K562 (cell line): ENCODE data around the gene OR2S2. TPM values are rescaled to one million over a fixed set of nuclear protein-coding genes. Genes with fewer than 3 reads are reported as not detected.

Source experiments
- ARNT ChIP-seq, 2 experiments: fragments of 450-650 bp; IDR thresholded peaks; 2 replicates each; pipeline ENCODE4 v1.6.1; 2016; ENCODE audit warnings: mild to moderate bottlenecking in 1 of 2
- CTBP1 ChIP-seq: fragments of 450-650 bp; IDR thresholded peaks from 2 replicates; pipeline ENCODE4 v1.6.1; 2016; ENCODE audit warnings: borderline replicate concordance
- DPF2 ChIP-seq: fragments of 450-650 bp; IDR thresholded peaks from 2 replicates; pipeline ENCODE4 v1.6.1; 2016
- GTF2E2 ChIP-seq: fragments of 200-800 bp; sonication (Bioruptor generic); IDR thresholded peaks from 2 replicates; pipeline ENCODE4 v1.6.1; 2016; ENCODE audit warnings: missing genetic modification characterization, missing compliant biosample characterization
- HDAC2 ChIP-seq: fragments of 450-650 bp; IDR thresholded peaks from 2 replicates; pipeline ENCODE4 v1.6.1; 2016; ENCODE audit warnings: mild to moderate bottlenecking
- HLTF ChIP-seq: fragments of 450-650 bp; IDR thresholded peaks from 2 replicates; pipeline ENCODE4 v1.6.1; 2016
- JUND ChIP-seq, 2 experiments: IDR thresholded peaks; 2 replicates in 1 of 2; 3 replicates in 1 of 2; pipeline ENCODE4 v1.6.1; 2011; ENCODE audit warnings: borderline replicate concordance in 2 of 2, low read depth in 2 of 2, low read length in 2 of 2, improper control_type of control experiment in 1 of 2, missing biosample characterization in 1 of 2, missing genetic modification characterization in 1 of 2, missing genetic modification reagents in 1 of 2
- KDM1A ChIP-seq, 2 experiments: fragments of 450-650 bp; IDR thresholded peaks; 2 replicates each; pipeline ENCODE4 v1.6.1; 2016; ENCODE audit warnings: mild to moderate bottlenecking in 2 of 2
- KDM4B ChIP-seq, 2 experiments: fragments of 450-650 bp in 1 of 2; sonication (generic) in 1 of 2; IDR thresholded peaks; 2 replicates each; pipeline ENCODE4 v1.6.1; 2016 to 2017; ENCODE audit warnings: borderline replicate concordance in 2 of 2, antibody characterized with exemption in 1 of 2, low read depth in 1 of 2, mild to moderate bottlenecking in 1 of 2
- NFIC ChIP-seq: fragments of 450-650 bp; IDR thresholded peaks from 2 replicates; pipeline ENCODE4 v1.6.1; 2017; ENCODE audit warnings: mild to moderate bottlenecking, inconsistent platforms
- NR4A1 ChIP-seq, 2 experiments: fragments of 250-450 bp in 1 of 2; fragments of 450-650 bp in 1 of 2; sonication (Bioruptor Pico) in 1 of 2; IDR thresholded peaks; 2 replicates each; pipeline versions ENCODE4 v1.4.0 to v1.6.1; 2016 to 2020; ENCODE audit warnings: mild to moderate bottlenecking in 2 of 2, missing compliant biosample characterization in 1 of 2, missing genetic modification characterization in 1 of 2, moderate library complexity in 1 of 2
- TAL1 ChIP-seq: fragments of 450-650 bp; IDR thresholded peaks from 2 replicates; pipeline ENCODE4 v1.6.1; 2016; ENCODE audit warnings: mild to moderate bottlenecking
- TARDBP ChIP-seq: fragments of 450-650 bp; IDR thresholded peaks from 2 replicates; pipeline ENCODE4 v1.6.1; 2016
- TGIF2 ChIP-seq: sonication (generic); formaldehyde crosslinking; IDR thresholded peaks from 2 replicates; pipeline ENCODE4 v1.8.1; 2022; ENCODE audit warnings: mild to moderate bottlenecking, missing genetic modification reagents, moderate library complexity
- ZFPM2 ChIP-seq: fragments of 250-450 bp; sonication (Bioruptor Pico); IDR thresholded peaks from 2 replicates; pipeline ENCODE4 v1.5.1; 2022; ENCODE audit warnings: mild to moderate bottlenecking
- ZNF316 ChIP-seq: fragments of 450-650 bp; IDR thresholded peaks from 2 replicates; pipeline ENCODE4 v1.6.1; 2016
- ZNF77 ChIP-seq: fragments of 250-450 bp; sonication (Bioruptor Pico); IDR thresholded peaks from 2 replicates; pipeline ENCODE4 v1.5.0; 2020
- ZSCAN32 ChIP-seq: fragments of 450-650 bp; formaldehyde crosslinking; IDR thresholded peaks from 2 replicates; pipeline ENCODE4 v1.4.0; 2020; ENCODE audit warnings: mild to moderate bottlenecking, moderate library complexity
- polyA plus RNA-seq, 8 experiments: library from polyadenylated mRNA; depleted of rRNA in 4 of 8; stranded (reverse) in 5 of 8; unstranded in 3 of 8; fragments of >200 nt; fragmentation: Nextera tagmentation in 2 of 8; fragmentation: Illumina TruSeq in 1 of 8; extraction: Ambion mirVana in 2 of 8; extraction: Trizol in 1 of 8; gene quantifications; 2 replicates each; pipeline versions ENCODE4 v1.2.1 to v1.2.3, GENCODE V29; 2011 to 2014; ENCODE audit warnings: inconsistent platforms in 1 of 8, missing spikeins in 1 of 8
- total RNA-seq, 7 experiments: library from RNA; depleted of rRNA in 6 of 7; stranded (reverse); fragments of >200 nt in 6 of 7; fragmentation: Illumina TruSeq in 2 of 7; extraction: Trizol in 2 of 7; gene quantifications; 2 replicates each; pipeline versions ENCODE4 v1.2.1 to v1.2.3, GENCODE V29; 2011 to 2021; ENCODE audit warnings: low replicate concordance in 1 of 7
- TF ChIP-seq, protein P1 (sequence below): fragments of 250-450 bp; sonication (Bioruptor Pico); IDR thresholded peaks from 2 replicates; pipeline ENCODE4 v1.4.0; 2020; ENCODE audit warnings: mild to moderate bottlenecking, moderate library complexity, borderline replicate concordance
- TF ChIP-seq, protein P2 (sequence below): fragments of 250-450 bp; sonication (Bioruptor Pico); IDR thresholded peaks from 2 replicates; pipeline ENCODE4 v1.4.0; 2020; ENCODE audit warnings: mild to moderate bottlenecking, moderate library complexity
- TF ChIP-seq, protein P3 (sequence below), 2 experiments: fragments of 450-650 bp in 1 of 2; IDR thresholded peaks; 2 replicates each; pipeline ENCODE4 v1.6.1; 2011 to 2017; ENCODE audit warnings: low read depth in 2 of 2, antibody characterized with exemption in 1 of 2, borderline replicate concordance in 1 of 2, low read length in 1 of 2, mild to moderate bottlenecking in 1 of 2, mixed read lengths in 1 of 2; ENCODE audit not compliant: control insufficient read depth in 1 of 2

OR2S2 gene
- total and polyA plus RNA-seq, 9 of the 15 experiments (the other 6 are each of a cell fraction or from before 2014, with no cell fraction given), result not detected

DNA sequence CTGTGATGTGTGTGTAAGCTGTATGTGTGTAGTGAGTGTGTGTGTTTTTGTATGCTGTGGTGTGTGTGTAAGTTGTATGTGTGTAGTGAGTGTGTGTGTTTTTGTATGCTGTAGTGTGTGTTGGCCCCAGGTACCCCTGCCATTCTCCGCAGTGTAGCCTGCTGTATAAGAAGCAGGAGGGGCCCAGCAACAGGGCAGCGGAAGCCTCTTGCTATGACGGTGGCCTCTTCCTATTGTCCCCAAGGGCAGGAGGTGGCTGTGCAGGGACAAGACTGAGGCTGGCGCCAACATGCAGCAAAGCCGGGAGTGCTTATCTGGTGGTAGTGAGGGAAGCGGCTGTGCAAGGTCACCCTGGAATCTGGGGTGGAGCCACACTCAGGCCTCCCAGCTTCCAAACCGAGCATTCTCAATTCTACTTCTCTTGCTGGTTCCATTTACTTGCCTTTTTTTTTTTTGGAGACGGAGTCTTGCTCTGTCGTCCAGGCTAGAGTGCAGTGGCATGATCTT is 43.6 kb downstream of the OR2S2 start (continued):
- TF ChIP-seq TAL1 (0 out of 2 replicates have a peak, but pooled peaks have one; percentile 24), GTF2E2 (tag) (no peak), KDM4B (IDR thresholded peaks at IDR 0.05; ENCODE audit: borderline replicate concordance in 2 of 2, low read depth in 1 of 2) (no peak), ARNT (IDR thresholded peaks at IDR 0.05) (no peak), TARDBP (no peak), TGIF2 (CRISPR knock-in tag) (no peak), JUND (IDR thresholded peaks at IDR 0.05; ENCODE audit: borderline replicate concordance, low read depth, low read length) (peak; percentile 54; the same call in 1 of the 2 replicates), JUND (tag; IDR thresholded peaks at IDR 0.05; ENCODE audit: borderline replicate concordance, low read depth, low read length) (peak; percentile 67; the same call in 2 of the 3 replicates), DPF2 (peak; percentile 70), ZFPM2 (CRISPR knock-in tag) (no peak), KDM1A (IDR thresholded peaks at IDR 0.05) (no peak), NR4A1 (CRISPR knock-in tag; IDR thresholded peaks at IDR 0.05) (no peak), NR4A1 (tag; IDR thresholded peaks at IDR 0.05) (no peak; the same call in 1 of the 2 replicates), ZSCAN32 (CRISPR knock-in tag) (no peak), ZNF316 (no peak), ZNF77 (CRISPR knock-in tag) (no peak), NFIC (0 out of 2 replicates have a peak, but pooled peaks have one; percentile 12), CTBP1 (peak; percentile 87), HDAC2 (no peak), HLTF (no peak)
- TF ChIP-seq, protein P1, sequence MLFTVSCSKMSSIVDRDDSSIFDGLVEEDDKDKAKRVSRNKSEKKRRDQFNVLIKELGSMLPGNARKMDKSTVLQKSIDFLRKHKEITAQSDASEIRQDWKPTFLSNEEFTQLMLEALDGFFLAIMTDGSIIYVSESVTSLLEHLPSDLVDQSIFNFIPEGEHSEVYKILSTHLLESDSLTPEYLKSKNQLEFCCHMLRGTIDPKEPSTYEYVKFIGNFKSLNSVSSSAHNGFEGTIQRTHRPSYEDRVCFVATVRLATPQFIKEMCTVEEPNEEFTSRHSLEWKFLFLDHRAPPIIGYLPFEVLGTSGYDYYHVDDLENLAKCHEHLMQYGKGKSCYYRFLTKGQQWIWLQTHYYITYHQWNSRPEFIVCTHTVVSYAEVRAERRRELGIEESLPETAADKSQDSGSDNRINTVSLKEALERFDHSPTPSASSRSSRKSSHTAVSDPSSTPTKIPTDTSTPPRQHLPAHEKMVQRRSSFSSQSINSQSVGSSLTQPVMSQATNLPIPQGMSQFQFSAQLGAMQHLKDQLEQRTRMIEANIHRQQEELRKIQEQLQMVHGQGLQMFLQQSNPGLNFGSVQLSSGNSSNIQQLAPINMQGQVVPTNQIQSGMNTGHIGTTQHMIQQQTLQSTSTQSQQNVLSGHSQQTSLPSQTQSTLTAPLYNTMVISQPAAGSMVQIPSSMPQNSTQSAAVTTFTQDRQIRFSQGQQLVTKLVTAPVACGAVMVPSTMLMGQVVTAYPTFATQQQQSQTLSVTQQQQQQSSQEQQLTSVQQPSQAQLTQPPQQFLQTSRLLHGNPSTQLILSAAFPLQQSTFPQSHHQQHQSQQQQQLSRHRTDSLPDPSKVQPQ (CRISPR knock-in tag), result no peak
- TF ChIP-seq, protein P2, sequence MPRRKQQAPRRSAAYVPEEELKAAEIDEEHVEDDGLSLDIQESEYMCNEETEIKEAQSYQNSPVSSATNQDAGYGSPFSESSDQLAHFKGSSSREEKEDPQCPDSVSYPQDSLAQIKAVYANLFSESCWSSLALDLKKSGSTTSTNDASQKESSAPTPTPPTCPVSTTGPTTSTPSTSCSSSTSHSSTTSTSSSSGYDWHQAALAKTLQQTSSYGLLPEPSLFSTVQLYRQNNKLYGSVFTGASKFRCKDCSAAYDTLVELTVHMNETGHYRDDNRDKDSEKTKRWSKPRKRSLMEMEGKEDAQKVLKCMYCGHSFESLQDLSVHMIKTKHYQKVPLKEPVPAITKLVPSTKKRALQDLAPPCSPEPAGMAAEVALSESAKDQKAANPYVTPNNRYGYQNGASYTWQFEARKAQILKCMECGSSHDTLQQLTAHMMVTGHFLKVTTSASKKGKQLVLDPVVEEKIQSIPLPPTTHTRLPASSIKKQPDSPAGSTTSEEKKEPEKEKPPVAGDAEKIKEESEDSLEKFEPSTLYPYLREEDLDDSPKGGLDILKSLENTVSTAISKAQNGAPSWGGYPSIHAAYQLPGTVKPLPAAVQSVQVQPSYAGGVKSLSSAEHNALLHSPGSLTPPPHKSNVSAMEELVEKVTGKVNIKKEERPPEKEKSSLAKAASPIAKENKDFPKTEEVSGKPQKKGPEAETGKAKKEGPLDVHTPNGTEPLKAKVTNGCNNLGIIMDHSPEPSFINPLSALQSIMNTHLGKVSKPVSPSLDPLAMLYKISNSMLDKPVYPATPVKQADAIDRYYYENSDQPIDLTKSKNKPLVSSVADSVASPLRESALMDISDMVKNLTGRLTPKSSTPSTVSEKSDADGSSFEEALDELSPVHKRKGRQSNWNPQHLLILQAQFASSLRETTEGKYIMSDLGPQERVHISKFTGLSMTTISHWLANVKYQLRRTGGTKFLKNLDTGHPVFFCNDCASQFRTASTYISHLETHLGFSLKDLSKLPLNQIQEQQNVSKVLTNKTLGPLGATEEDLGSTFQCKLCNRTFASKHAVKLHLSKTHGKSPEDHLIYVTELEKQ (CRISPR knock-in tag), result no peak
- TF ChIP-seq, protein P3, sequence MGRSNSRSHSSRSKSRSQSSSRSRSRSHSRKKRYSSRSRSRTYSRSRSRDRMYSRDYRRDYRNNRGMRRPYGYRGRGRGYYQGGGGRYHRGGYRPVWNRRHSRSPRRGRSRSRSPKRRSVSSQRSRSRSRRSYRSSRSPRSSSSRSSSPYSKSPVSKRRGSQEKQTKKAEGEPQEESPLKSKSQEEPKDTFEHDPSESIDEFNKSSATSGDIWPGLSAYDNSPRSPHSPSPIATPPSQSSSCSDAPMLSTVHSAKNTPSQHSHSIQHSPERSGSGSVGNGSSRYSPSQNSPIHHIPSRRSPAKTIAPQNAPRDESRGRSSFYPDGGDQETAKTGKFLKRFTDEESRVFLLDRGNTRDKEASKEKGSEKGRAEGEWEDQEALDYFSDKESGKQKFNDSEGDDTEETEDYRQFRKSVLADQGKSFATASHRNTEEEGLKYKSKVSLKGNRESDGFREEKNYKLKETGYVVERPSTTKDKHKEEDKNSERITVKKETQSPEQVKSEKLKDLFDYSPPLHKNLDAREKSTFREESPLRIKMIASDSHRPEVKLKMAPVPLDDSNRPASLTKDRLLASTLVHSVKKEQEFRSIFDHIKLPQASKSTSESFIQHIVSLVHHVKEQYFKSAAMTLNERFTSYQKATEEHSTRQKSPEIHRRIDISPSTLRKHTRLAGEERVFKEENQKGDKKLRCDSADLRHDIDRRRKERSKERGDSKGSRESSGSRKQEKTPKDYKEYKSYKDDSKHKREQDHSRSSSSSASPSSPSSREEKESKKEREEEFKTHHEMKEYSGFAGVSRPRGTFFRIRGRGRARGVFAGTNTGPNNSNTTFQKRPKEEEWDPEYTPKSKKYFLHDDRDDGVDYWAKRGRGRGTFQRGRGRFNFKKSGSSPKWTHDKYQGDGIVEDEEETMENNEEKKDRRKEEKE (IDR thresholded peaks at IDR 0.05; ENCODE audit: borderline replicate concordance in 1 of 2, control insufficient read depth in 1 of 2, low read depth in 2 of 2, low read length in 1 of 2), result no peak
